C1 segment of cervical spinal cord (tissue), 14 donors: ENCODE results near the gene DNAJA1.

Experiments used
- DNase-seq, 14 donors: peaks; one replicate each; lab custom pipeline; 2025; lab: John Stamatoyannopoulos, UW

The DNAJA1 gene

DNA sequence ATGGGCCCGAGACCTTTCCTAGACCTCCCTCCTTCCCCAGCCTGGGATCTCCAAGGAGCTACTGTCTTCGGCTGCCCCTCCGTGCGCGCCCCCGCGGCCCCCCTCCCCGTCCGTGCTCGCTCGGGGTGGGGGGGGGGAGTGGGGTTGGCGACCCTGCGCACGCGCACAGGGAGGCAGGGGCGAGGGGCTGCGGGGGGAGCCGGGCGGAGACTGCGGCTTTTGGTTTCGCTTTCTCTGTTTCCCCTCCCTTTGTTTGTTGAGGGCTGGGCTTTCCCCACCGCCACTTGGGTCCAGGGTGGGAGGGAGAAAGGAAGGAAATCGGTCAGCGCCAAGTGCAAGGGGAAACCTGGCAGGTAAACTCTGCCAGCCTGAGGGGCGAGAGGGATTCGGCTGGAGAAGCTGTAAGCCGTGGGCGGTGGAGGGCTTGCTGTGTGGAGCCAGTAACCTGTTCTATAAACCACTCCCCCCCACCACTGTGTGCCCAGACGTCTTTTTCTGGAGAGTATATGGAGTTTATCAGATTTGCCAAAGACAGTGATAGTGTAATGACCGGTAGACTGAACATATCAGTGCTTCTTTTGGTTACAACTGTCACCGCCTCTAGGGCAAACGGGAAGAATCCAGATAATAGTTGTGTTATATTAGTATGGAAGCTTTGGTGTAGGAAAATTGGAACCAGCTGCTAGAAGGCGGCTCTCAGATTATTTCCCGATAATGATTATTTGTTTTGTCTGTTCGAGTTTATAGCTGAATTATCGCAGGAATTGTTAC lies 684 bp downstream of the DNAJA1 start:
- DNase-seq: peak in 12 of 14 donors; percentile 50 to 86 (median 78)

DNA sequence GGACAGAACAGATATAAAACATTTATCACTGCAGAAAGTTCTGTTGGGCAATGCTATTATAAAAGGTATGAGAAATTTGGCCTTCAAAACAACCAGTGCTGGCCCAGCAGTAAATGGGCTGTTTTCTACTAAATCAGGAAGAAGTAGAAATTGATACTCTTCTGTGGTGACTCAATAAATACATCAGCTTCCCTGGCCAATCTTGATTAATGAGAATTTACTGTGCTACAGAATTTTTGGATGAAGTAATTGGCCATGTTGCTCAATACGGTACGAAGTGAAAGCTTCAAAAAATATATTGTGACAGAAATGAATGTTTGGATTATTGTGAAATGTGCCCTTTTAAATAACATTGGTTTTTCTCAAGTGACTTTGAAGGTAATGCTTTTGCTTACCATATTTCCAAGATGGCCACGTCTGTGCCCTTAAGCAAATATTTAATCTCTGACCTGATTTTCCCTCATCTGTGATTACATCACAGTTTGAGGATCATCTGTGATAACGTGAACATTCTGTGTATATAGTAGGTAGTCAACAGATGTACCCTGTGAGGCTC lies 4.2 kb downstream of the DNAJA1 start:
- no peak for DNase-seq

DNA sequence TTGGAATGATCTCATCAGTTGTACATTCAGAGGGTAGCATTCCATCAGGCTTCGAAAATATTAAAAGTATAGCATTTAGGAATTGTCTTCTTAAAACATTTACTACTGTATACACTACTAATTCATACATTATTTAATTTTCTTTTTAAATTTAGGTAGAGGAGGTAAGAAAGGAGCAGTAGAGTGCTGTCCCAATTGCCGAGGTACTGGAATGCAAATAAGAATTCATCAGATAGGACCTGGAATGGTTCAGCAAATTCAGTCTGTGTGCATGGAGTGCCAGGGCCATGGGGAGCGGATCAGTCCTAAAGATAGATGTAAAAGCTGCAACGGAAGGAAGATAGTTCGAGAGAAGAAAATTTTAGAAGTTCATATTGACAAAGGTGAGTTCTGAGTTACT lies 5.2 kb downstream of the DNAJA1 start:
- DNase-seq: no peak

DNA sequence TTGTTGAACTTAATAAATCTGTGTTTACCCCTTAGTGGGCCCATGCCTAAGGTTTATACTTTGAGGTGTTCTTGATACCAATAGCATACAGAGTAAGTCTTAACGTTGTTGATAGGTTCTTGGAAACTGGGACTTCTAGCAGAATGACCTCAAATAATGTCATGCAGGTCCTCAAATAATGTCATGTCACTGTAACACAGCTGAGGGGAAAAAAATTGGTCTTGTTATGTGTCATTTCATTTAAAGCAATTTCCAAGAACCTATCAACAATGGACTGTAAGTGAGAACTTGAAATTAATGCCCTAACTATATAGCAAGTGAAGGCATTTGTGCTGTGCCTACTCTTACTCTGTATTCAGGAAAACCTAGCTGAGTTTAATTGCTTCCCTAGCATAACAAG lies 7.2 kb downstream of the DNAJA1 start:
- no peak for DNase-seq

DNA sequence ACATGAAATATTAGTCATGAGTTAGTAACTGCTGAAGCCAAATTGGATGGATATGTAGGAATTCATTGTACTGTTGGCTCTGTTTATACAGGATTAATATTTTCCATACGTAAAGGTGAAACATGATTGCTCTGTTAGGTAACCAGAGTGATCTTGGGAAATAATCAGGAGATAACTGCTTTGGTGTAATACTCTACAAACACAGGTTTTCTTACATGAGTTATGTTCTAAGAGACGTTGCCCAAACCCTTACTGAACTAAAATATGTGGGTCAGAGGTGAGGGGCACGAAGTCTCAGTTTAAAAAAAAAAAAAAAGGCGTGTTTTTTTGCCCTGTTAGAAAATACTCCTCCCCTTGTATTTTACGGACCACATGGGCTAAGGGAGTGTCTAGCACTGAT lies 7.8 kb downstream of the DNAJA1 start:
- DNase-seq: no peak

DNA sequence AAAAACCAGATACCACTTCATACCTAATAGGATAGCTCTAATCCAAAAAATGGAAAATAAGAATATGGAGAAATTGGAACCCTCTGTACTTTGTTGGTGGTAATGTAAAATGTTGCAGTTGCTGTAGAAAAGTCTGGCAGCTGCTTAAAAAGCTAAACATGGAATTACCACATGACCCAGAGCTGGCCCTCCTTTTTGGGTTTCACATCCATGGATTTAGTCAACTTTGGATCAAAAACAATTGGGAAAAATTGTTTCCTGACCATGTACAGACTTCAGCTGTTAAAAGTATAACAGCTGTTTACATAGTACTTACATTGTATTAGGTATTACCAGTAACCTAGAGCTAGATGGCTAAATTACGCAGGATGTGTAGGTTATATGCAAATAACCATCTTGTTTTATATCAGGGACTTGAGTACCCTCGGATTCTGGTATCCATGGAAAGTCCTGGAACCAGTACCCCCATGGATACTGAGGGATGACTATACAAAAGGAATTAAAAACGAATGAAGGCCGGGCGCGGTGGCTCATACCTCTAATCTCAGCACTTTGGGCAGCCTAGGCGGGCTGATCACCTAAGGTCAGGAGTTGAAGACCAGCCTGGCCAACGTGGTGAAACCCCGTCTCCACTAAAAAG lies 15.8 kb downstream of the DNAJA1 start:
- no peak for DNase-seq

DNA sequence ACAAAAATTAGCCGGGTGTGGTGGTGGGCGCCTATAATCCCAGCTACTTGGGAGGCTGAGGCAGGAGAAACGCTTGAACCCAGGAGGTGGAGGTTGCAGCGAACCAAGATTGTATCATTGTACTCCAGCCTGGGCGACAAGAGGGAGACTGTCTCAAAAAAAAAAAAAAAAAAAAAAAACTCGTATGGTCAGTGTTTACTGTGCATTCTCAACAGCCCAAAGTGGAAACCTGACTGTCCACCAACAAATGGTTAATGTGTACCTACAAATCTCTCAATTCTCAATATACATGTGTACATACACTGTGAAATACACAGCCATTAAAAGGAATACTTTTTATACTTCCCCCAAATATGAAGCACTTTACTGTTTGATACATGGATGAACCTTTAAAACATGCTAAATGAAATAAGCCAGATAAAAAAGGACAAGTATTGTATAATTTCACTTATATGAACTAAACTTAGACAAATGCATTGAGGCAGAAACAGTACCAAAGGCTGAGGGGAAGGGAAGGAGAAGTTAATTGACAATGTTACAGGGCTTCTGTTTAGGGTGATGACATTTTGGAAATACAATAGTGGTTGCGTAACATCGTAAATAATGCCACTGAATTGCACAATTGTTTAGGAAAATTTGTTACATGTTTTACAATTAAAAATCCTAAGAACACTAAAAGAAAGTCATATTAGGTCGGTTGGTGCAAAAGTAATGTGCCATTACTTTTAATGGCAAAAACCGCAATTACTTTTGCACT lies 16.5 kb downstream of the DNAJA1 start:
- no peak for DNase-seq

DNA sequence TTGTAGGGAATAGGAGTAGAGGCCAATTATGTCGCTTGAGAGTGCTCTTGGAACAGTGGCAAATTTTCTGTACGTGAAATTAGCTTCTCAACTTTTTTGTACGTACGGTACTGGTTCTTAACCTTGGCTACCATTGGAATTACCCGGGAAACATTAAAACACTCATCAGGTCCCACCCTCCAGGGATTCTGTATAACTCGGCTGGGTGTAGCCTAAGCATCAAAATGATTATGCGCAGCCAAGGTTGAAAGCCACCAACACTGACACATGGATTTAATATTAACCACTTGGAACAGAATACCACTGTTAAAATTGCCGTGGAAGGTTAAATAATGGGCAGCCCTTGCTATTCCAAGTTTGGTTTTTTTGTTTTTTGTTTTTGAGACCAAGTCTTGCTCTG lies 17.4 kb downstream of the DNAJA1 start:
- no peak for DNase-seq

DNA sequence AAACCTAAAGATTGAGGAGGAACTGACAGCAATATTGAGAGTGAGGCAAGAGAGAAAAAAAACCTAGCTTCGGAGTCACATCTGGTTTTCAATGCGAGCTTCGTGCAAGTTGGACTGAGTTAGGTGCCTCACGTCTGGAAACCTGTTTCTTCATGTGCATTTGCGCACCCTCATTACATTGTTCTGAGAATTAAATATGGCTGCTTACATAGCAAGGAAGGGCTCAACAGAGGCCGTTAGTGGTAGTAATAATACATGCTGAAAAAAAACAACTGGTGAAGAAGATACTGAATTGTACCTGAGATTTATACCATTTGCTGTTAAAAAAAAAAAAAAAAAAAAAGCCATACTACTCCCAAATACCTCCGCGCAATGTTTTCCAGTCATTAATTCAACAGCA lies 18.6 kb downstream of the DNAJA1 start:
- no peak for DNase-seq

DNA sequence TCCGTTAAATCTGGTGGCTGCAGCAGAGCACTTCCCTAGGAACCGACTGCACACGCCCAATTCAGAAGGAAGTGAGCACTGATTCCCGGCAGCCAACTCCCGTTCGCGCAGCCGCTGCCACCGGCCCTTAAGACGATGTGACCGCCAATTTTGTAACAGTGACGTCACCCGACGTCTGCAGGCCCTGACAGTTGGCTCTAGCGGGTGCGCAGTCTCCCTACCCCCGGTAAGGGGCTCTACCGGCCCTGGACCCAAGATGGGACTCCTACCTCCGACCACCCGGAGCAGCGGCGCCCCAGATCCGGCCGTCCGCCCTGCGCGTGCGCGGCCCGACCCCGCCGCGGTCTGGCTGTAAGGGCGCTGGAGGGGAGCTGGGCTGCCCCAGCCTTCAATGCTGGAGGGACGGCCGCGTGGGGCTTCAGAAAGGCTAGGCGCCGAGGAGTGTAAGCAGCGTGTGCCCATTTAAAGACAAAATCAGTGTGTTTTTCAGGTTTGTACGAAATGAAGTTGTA lies 19.1 kb downstream of the DNAJA1 start:
- peak in 13 of 14 donors; percentile 7 to 86 (median 64) for DNase-seq

DNA sequence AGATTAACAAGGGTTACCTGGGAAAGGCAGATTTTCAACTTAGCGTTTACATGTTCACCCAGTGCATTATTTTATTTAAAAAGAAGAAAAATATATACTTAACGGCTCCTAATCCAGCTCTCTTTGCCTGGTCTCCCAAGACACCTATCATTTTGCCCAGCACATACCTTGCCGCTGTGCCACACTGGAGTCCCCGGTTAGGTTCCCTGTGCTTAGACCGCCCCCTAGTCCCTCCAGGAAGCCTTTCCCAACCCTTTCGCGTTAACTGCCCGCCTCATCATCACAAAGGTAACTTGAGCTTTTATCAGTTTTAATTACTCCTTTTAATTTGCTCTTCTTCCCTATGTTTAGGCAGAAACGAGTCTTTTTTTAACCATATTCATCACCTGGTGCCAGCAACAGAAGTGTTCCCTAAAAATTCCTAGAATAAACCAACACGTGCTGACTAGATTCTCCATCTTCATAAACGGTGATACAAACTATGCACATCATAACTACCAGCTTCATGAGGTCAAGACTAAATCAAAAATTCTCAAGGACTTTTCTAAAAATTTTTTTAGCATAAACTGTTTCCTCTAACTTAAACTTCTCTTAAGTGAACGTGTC lies 19.7 kb downstream of the DNAJA1 start:
- peak in 3 of 14 donors; percentile 27 to 63 (median 27) for DNase-seq

DNA sequence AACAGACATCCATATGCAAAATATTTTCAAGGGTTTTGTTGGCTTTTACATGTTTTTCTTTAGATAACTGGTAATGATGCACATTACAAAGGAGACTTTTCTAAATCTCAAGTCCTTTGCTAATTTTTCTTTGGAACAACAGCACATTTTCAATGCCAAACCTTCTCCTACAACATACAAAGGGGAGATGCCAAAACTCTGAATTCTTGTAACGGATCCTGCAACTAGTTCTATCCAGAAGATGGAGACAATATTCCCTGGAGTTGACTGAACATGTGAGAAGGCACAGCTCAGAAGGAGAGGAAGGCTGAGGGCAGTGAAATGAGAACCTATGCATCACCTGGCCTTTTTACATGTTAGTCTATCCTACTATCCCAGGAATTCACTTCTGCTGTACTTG lies 21.0 kb downstream of the DNAJA1 start:
- no peak for DNase-seq

DNA sequence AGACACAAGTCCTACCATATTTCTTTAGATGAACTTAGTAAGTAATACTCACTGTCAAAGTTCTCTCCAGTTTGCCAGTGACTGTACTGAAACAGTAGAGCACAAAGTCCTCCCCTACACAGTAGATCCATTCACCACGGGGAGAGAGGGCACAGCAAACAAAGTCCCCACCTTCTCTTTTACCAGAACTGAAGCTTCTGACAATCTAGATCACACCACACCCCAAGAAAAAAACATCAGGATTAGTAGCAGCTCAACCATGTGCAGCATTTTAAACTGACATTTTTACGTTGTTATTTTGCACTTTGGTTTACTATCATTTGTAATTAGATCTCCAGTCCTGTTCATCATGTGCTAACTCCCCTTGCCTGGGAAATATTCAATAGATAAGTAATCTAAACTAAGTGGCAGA lies 23.0 kb downstream of the DNAJA1 start:
- DNase-seq: no peak

DNA sequence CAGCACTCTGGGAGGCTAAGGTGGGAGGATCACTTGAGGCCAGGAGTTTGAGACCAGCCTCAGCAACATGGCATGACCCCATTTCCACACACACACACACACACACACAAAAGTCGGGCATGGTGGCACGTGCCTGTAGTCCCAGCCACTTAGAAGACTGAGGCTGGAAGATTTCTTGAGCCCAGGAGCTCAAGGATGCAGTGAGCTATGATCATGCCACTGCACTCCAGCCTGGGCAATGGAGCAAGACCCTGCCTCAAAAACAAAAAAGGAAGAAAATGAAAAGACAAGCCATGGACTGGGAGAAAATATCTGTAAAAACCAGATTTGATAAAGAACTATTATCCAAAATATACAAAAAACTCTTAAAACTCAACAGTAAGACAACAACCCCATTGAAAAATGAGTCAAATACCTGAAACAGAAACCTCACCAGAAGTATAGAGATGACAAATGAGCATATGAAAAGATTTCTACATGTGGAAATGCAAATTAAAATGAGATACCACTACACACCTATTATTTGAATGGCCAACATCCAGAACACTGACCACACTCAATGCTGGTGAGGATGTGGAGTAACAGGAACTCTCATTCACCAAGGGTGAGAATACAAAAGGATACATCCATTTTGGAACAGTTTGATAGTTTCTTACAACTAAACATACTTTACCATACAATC lies 24.7 kb downstream of the DNAJA1 start:
- DNase-seq: no peak

DNA sequence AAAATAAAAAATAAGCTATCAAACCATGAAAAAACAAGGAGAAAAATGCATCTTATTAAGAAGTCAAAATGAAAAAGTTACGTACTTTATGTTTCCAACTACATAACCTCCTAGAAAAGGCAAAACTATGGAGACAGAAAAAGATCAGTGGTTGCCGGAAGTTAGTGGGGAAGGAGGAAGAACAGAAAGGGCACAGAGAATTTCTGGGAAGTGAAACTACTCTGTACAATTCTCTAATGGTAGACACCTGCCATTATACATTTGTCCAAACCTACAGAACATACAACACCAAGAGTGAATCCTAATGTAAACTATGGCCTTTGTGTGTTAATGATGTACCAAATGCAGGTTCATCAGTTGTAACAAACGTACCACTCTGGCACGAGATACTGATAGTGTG lies 26.1 kb downstream of the DNAJA1 start:
- no peak for DNase-seq

DNA sequence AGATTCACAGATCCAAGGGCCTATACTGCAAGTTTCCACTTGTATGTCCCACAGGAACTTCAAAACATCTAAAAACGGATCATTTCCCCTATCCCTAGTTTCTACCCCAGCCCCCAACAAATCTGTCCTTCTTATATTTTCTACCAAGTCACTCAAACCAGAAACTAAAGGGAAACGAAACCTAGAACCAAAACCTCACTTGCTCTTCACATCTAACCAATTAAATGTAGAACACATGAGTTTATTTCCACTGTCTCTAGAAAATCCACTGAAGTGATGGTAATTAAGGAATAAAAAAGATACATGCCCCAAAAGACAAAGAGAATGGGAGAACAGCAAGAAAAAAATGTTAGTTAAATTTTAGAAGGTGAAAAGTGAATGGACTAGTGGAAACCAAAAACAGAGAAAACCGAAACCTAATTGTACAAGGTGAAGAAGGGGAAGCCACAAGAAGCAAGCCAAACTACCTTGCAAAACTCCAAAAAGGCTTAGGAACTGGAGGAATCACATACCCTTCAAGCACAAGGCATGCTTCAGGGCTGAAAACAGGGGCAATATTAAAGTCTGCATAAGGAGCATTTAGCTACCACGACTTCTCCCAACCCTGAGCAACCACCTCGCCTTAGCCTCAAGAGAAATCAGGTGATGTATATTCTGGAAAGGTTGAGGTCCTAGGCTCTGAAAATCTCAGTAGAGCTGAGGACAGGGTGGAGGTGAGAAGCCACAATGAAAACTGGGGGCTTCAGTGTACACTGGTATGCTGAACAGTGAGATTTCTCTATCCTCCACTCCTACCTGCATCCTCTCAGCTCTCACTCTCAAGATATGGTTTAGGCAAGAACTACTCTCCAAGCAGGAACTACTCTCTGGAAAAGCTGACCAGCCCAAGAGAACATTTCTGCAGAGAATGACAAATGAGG lies 40.3 kb downstream of the DNAJA1 start:
- DNase-seq: no peak

DNA sequence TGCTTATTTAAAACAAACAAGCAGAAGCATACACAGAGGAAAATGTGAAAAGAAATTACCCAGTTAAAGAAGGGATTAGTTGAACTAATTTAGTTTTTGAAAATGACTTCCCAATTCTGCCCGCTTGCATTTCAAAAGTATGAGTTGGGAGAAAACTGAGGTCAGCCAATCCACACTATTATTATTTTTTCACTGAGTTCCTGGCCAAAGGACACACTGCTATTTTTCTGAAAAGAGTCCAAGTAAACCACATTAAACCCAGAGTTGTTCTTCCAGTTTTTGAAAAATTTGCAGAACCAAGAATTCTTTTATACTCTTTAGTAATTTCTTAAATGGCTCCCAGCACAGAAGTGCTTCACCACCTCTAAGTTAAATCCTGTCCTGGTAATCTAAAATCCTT lies 43.9 kb downstream of the DNAJA1 start:
- no peak for DNase-seq

DNA sequence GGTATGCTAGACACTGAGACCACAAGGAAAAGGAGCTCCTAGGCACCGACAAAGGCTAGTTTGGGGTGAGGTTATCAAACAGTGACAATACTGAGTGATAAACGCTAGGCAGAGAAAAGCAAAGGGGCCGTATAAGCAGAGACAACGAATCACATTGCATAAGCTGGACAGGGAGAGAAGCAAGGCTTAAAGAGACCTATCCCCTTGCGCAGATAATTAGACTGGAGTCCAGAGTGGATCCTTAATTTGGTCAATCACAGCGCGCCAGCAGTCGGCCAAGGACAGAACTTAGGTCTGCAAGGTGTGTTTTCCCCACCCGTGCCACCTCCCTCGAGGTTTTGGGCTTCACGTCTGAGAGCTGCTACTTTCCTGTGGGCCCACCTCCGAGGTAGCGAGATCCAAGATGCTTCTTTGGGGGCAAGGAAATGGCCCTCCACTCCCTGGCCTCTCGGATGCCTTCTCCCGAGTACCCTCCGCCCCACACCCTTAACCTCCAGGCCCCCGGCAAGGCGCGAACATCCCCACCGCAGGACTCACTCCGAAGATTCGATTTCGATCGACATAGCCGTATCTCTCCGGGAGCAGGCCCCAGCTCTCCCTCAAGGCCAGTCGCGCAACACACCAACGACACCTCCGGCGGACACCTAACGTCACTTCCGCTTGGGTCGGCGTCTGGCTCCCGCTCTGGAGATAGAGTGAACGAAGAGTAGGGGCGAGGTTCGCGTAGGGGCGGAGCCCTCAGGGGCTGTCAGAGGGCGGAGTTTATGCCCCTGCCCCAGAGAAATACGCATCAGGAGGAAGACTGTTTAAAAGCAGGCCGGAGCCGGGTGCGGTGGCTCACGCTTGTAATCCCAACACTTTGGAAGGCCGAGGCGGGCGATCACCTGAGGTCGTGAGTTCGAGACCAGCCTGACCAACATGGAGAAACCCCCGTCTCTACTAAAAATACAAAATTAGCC lies 51.3 kb downstream of the DNAJA1 start, which contains the start of gene SMU1:
Gene SMU1, minus strand, starts transcription at position 629 of the 959 bp plus-strand sequence. Its CDS starts 66 bp downstream, at position 563.
- peak; percentile 62 to 97 (median 94) for DNase-seq

DNA sequence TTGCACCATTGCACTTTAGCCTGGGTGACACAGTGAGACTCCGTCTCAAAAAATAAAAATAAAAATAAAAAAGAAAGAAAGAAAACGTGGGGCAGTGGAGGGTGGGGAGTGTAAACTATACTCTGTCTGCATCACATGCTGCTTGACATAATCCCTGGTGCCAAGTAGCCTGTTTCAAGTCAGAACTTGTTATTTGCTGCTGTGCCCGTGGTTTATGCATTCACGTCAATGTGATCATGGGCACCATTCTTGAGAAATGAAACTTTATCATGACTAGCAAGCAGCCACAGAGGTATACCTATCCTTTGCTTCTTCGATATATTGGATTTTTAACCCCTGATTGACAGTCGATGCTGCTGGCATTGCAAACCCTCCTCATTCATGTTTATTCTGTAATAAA lies 55.5 kb downstream of the DNAJA1 start:
- no peak for DNase-seq
